ENCODE measurements around the gene KRTAP10-3. TPM values are rescaled to one million over a fixed set of nuclear protein-coding genes. Genes with fewer than 3 reads are reported as not detected.

KRTAP10-3 gene
- total RNA-seq, 1 experiment from 2014 or later = not detected

GRCh38 chr21:44595524-44595923 lies 36.9 kb upstream of the KRTAP10-3 start:
- Histone ChIP-seq H3K27me3 (ENCODE audit: control insufficient read depth, insufficient read depth, low read length) (no peaks in the 10 kb centered on the region), H3K36me3 (ENCODE audit: control insufficient read depth, insufficient read depth, low read length) (no peaks in the 10 kb centered on the region), H3K9me3 (ENCODE audit: control insufficient read depth, insufficient read depth, low read depth, low read length) (no peaks in the 10 kb centered on the region), H3K27ac (ENCODE audit: low read length) (no peak overlapping the region), H3K4me3 (ENCODE audit: low read depth in 2 of 2, low read length in 2 of 2) (no peak overlapping the region), H3K4me1 (ENCODE audit: control insufficient read depth, insufficient read depth, low read length) (no peaks in the 10 kb centered on the region; the same call in 1 of the 2 replicates)
- ChIA-PET POLR2A (no interaction called here), CTCF (no interaction called here)
- ATAC-seq (no peak), DNase-seq (ENCODE audit: low read depth, low spot score) (no peak)
- BruUV-seq (replicated peaks) = no TSS peak
- in situ Hi-C loops (cut with HindIII; ENCODE audit: low pct_unique_long_range_greater_than_20kb, low sequenced_read_pairs) = no loop called here
- TF ChIP-seq TCF7L2 (IDR thresholded peaks at IDR 0.05; ENCODE audit: low read depth, low read length) (no peak), POLR2AphosphoS5 (IDR thresholded peaks at IDR 0.05; ENCODE audit: low read depth, low read length) (no peak), SIN3A (IDR thresholded peaks at IDR 0.05; ENCODE audit: borderline replicate concordance, insufficient read depth, low read depth, low read length) (no peak)
- TF ChIP-seq, protein P1, sequence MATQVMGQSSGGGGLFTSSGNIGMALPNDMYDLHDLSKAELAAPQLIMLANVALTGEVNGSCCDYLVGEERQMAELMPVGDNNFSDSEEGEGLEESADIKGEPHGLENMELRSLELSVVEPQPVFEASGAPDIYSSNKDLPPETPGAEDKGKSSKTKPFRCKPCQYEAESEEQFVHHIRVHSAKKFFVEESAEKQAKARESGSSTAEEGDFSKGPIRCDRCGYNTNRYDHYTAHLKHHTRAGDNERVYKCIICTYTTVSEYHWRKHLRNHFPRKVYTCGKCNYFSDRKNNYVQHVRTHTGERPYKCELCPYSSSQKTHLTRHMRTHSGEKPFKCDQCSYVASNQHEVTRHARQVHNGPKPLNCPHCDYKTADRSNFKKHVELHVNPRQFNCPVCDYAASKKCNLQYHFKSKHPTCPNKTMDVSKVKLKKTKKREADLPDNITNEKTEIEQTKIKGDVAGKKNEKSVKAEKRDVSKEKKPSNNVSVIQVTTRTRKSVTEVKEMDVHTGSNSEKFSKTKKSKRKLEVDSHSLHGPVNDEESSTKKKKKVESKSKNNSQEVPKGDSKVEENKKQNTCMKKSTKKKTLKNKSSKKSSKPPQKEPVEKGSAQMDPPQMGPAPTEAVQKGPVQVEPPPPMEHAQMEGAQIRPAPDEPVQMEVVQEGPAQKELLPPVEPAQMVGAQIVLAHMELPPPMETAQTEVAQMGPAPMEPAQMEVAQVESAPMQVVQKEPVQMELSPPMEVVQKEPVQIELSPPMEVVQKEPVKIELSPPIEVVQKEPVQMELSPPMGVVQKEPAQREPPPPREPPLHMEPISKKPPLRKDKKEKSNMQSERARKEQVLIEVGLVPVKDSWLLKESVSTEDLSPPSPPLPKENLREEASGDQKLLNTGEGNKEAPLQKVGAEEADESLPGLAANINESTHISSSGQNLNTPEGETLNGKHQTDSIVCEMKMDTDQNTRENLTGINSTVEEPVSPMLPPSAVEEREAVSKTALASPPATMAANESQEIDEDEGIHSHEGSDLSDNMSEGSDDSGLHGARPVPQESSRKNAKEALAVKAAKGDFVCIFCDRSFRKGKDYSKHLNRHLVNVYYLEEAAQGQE (IDR thresholded peaks at IDR 0.05; ENCODE audit: insufficient read depth in 1 of 2, low read depth in 2 of 2, low read length in 1 of 2) = no peak
- TF ChIP-seq, protein P2, sequence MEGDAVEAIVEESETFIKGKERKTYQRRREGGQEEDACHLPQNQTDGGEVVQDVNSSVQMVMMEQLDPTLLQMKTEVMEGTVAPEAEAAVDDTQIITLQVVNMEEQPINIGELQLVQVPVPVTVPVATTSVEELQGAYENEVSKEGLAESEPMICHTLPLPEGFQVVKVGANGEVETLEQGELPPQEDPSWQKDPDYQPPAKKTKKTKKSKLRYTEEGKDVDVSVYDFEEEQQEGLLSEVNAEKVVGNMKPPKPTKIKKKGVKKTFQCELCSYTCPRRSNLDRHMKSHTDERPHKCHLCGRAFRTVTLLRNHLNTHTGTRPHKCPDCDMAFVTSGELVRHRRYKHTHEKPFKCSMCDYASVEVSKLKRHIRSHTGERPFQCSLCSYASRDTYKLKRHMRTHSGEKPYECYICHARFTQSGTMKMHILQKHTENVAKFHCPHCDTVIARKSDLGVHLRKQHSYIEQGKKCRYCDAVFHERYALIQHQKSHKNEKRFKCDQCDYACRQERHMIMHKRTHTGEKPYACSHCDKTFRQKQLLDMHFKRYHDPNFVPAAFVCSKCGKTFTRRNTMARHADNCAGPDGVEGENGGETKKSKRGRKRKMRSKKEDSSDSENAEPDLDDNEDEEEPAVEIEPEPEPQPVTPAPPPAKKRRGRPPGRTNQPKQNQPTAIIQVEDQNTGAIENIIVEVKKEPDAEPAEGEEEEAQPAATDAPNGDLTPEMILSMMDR (IDR thresholded peaks at IDR 0.05) = no peak
- intact Hi-C loops (cut with micrococcal nuclease; ENCODE audit: unreplicated experiment) = no loop called here

DNA sequence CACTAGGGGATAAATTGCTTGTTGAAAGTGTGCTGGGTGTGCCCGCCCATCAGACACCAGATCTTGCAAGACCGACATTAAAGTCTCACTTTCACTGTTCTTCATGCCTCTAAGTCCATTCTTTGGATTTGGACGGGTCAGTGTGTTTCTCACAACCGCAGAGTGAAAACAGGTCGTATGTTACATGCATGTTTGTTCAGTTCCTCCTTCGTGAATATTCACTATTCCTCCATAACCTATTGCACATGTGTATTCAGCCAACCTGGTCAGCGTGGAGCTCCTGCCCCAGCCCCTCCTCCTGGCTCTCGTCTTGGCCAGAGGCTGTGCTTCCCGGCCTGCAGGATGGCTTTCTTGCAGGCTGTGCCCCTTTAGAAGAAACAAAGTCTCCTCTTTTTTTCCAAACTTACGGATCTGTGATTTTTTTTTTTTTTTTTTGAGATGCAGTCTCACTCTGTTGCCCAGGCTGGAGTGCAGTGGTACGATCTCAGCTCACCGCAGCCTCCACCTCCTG lies 35.9 kb upstream of the KRTAP10-3 start:
- ChIA-PET POLR2A (no interaction called here), CTCF (interaction anchor here (0.7 kb wide), 1 partner anchor 150 kb away, joined by 3 read pairs; no protein-coding TSS in a partner anchor)
- DNase-seq (ENCODE audit: low read depth, low spot score) (no peak), ATAC-seq (no peak)
- Histone ChIP-seq H3K9me3 (ENCODE audit: control insufficient read depth, insufficient read depth, low read depth, low read length) (no peaks in the 10 kb centered on the region), H3K27ac (ENCODE audit: low read length) (no peak overlapping the region), H3K4me3 (ENCODE audit: low read depth in 2 of 2, low read length in 2 of 2) (no peak overlapping the region), H3K4me1 (ENCODE audit: control insufficient read depth, insufficient read depth, low read length) (no peaks in the 10 kb centered on the region; the same call in 1 of the 2 replicates), H3K27me3 (ENCODE audit: control insufficient read depth, insufficient read depth, low read length) (no peaks in the 10 kb centered on the region), H3K36me3 (ENCODE audit: control insufficient read depth, insufficient read depth, low read length) (no peaks in the 10 kb centered on the region)
- TF ChIP-seq TCF7L2 (IDR thresholded peaks at IDR 0.05; ENCODE audit: low read depth, low read length) (no peak), POLR2AphosphoS5 (IDR thresholded peaks at IDR 0.05; ENCODE audit: low read depth, low read length) (no peak), SIN3A (IDR thresholded peaks at IDR 0.05; ENCODE audit: borderline replicate concordance, insufficient read depth, low read depth, low read length) (no peak)
- TF ChIP-seq, protein P1 (IDR thresholded peaks at IDR 0.05; ENCODE audit: insufficient read depth in 1 of 2, low read depth in 2 of 2, low read length in 1 of 2) = no peak
- TF ChIP-seq, protein P2 (IDR thresholded peaks at IDR 0.05) = no peak
- intact Hi-C loops (cut with micrococcal nuclease; ENCODE audit: unreplicated experiment) = no loop called here
- no TSS peak for BruUV-seq (replicated peaks)
- in situ Hi-C loops (cut with HindIII; ENCODE audit: low pct_unique_long_range_greater_than_20kb, low sequenced_read_pairs) = no loop called here
